Esophagus (tissue), 2 donors: ENCODE data around the gene H2AZ1. TPM values are rescaled to one million over a fixed set of nuclear protein-coding genes. Genes with fewer than 3 reads are reported as not detected.

Source experiments
- H3K27ac ChIP-seq, 2 donors: one replicate each; pipeline ENCODE4 v1.5.1; 2013; ENCODE audit warnings: low read depth in 2 of 2, mild to moderate bottlenecking in 2 of 2, inconsistent platforms in 1 of 2, low read length in 1 of 2, moderate library complexity in 1 of 2
- H3K27me3 ChIP-seq, 2 donors: one replicate each; pipeline ENCODE4 v1.6.1; 2013; ENCODE audit warnings: low read length in 2 of 2, control low read depth in 1 of 2, mild to moderate bottlenecking in 1 of 2; ENCODE audit not compliant: insufficient read depth in 2 of 2, control insufficient read depth in 1 of 2
- H3K36me3 ChIP-seq, 2 donors: one replicate each; pipeline ENCODE4 v1.6.1; 2013; ENCODE audit warnings: low read length in 1 of 2; ENCODE audit not compliant: control insufficient read depth in 2 of 2, insufficient read depth in 2 of 2
- H3K4me1 ChIP-seq, 2 donors: one replicate each; pipeline ENCODE4 v1.6.1; 2013; ENCODE audit warnings: low read length in 1 of 2; ENCODE audit not compliant: control insufficient read depth in 2 of 2, insufficient read depth in 2 of 2
- H3K4me3 ChIP-seq, 2 donors: one replicate each; pipeline ENCODE4 v1.5.1; 2013; ENCODE audit warnings: low read length in 2 of 2, mild to moderate bottlenecking in 2 of 2, low read depth in 1 of 2, moderate library complexity in 1 of 2
- H3K9me3 ChIP-seq, 2 donors: one replicate each; pipeline ENCODE4 v1.6.1; 2013; ENCODE audit warnings: mild to moderate bottlenecking in 2 of 2, low read depth in 1 of 2, low read length in 1 of 2, moderate library complexity in 1 of 2; ENCODE audit not compliant: control insufficient read depth in 2 of 2, insufficient read depth in 1 of 2
- WGBS, 2 donors: extraction: QIAGEN DNeasy Blood & Tissue Kit; methylation state at CpG; one replicate each; pipeline ENCODE4 v1.1.7; 2013; 5-methylcytosine and 5-hydroxymethylcytosine counted together
- polyA plus RNA-seq, 2 donors: library from polyadenylated mRNA; stranded (reverse); fragments of 200-250 nt; gene quantifications; one replicate each; pipeline ENCODE4 v1.2.3, GENCODE V29; 2013
- donor health status: healthy with polysubstance abuse.
- donor health status: Bipolar disorder and iron deficiency.

H2AZ1 gene
- polyA plus RNA-seq, result 100 to 1,000 TPM in 1 of 2 donors, 10 to 100 TPM in 1; 83.5 to 345 TPM

- Histone ChIP-seq H3K9me3 (no peaks in the 10 kb centered on the region), H3K36me3 (no peaks in the 10 kb centered on the region), H3K27ac (peak within 1 kb of the TSS; percentile 90 to 98), H3K4me3 (peak within 1 kb of the TSS; percentile 86 to 97), H3K4me1 (no peaks in the 10 kb centered on the region), H3K27me3 (no peaks in the 10 kb centered on the region)
- WGBS, 2 donors, result 0 to 1% methylated on average over 61 to 76 of the region's 76 CpGs
Observed at GRCh38 chr4:99949999-99950912, at the start of gene H2AZ1. TSS of gene H2AZ1 (minus strand) at chr4:99950275. CDS start at chr4:99950170, 105 bp downstream.

- Histone ChIP-seq H3K4me1 (no peaks in the 10 kb centered on the region), H3K36me3 (no peaks in the 10 kb centered on the region), H3K27me3 (no peaks in the 10 kb centered on the region), H3K4me3 (no peak overlapping the region), H3K9me3 (no peaks in the 10 kb centered on the region), H3K27ac (no peak overlapping the region)
- WGBS, 2 donors, result 54 to 57% methylated on average over 2 of the region's 2 CpGs
Observed at GRCh38 chr4:99998062-99998867, 48.2 kb upstream of the H2AZ1 start.

DNA sequence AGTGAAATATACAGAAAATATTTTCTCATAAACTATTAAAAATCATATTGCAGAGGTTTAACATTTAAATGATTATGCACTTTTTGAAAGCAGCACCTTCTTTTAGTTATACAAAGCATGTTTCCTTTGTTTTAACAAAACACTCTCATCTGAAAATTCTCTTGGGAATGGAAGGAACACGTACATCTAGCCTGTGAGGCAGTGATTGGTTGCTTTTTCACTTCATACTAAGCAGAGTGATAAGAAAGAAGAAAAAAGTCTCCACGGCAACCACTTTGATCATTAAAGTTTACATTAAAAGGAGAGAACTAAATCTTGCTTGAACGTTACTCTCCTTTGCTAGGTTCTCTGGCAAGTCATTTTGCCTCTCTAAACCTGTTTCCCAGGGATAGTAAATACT, 41.7 kb upstream of the H2AZ1 start:
- Histone ChIP-seq H3K36me3 (no peaks in the 10 kb centered on the region), H3K27ac (no peak overlapping the region), H3K9me3 (no peaks in the 10 kb centered on the region), H3K4me3 (no peak overlapping the region), H3K27me3 (no peaks in the 10 kb centered on the region), H3K4me1 (no peaks in the 10 kb centered on the region)
- WGBS, 2 donors, result 52 to 56% methylated on average over 3 of the region's 3 CpGs

DNA sequence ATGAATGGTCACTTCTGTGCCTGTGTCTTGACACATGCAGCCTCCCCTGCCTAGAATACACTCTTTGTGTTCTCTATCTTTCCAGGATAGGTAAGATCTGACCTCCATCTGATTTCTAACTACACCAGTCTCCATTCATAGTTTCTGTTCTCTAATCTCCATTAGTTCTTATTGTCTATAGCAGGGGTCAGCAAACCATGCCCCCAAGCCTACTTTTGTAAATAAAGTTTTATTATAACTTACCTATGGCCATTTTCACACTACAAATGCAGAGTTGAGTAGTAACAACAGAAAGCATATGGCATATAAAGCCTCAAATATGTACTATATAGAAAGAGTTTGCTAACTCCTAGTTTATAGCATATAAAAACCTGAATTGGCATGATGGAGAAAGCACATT, 37.6 kb upstream of the H2AZ1 start:
- H3K4me1 ChIP-seq, result no peaks in the 10 kb centered on the region
- H3K4me3 ChIP-seq, result no peak overlapping the region
- H3K27ac ChIP-seq, result no peak overlapping the region
- no peaks in the 10 kb centered on the region for H3K36me3 ChIP-seq
- no peaks in the 10 kb centered on the region for H3K27me3 ChIP-seq
- no peaks in the 10 kb centered on the region for H3K9me3 ChIP-seq

- Histone ChIP-seq H3K27me3 (no peaks in the 10 kb centered on the region), H3K4me3 (no peak overlapping the region), H3K9me3 (no peaks in the 10 kb centered on the region), H3K27ac (no peak overlapping the region), H3K36me3 (no peaks in the 10 kb centered on the region), H3K4me1 (no peaks in the 10 kb centered on the region)
- 80 to 89% methylated on average over 4 of the region's 4 CpGs for WGBS, 2 donors
Observed at GRCh38 chr4:99986792-99987191, 36.7 kb upstream of the H2AZ1 start.

- Histone ChIP-seq H3K4me3 (no peak overlapping the region), H3K27me3 (no peaks in the 10 kb centered on the region), H3K9me3 (no peaks in the 10 kb centered on the region), H3K36me3 (no peaks in the 10 kb centered on the region), H3K4me1 (no peaks in the 10 kb centered on the region), H3K27ac (no peak overlapping the region)
- 73 to 76% methylated on average over 4 of the region's 4 CpGs for WGBS, 2 donors
Observed at GRCh38 chr4:99983289-99983943, 33.3 kb upstream of the H2AZ1 start.

DNA sequence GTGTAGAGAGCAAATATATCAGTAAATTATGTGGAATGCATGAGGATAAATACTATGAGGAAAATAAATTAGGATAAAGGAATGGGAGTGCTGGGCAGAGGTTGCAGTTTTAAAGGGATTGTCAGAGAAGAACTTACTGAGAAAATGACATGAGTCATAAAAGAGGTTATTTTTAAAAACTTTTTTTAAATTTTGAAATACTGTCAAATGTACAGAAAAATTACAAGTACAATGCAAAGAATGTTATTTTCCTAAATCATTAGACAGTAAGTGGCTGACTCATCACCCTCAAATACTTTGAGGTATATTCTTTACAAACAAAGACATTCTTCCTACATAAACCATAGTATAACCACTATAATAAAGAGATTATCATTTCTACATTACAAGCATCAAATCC, 29.8 kb upstream of the H2AZ1 start:
- no peak overlapping the region for H3K4me3 ChIP-seq
- no peak overlapping the region for H3K27ac ChIP-seq
- no peaks in the 10 kb centered on the region for H3K4me1 ChIP-seq
- no peaks in the 10 kb centered on the region for H3K9me3 ChIP-seq
- H3K36me3 ChIP-seq, result no peaks in the 10 kb centered on the region
- no peaks in the 10 kb centered on the region for H3K27me3 ChIP-seq

GRCh38 chr4:99971453-99972111, 21.5 kb upstream of the H2AZ1 start:
- Histone ChIP-seq H3K4me3 (no peak overlapping the region), H3K4me1 (no peaks in the 10 kb centered on the region), H3K9me3 (peaks cover 0 to 7% of the 10 kb centered on the region in 2 donors), H3K36me3 (no peaks in the 10 kb centered on the region), H3K27ac (no peak overlapping the region), H3K27me3 (no peaks in the 10 kb centered on the region)
- WGBS, 2 donors, result 93 to 97% methylated on average over 12 of the region's 12 CpGs

DNA sequence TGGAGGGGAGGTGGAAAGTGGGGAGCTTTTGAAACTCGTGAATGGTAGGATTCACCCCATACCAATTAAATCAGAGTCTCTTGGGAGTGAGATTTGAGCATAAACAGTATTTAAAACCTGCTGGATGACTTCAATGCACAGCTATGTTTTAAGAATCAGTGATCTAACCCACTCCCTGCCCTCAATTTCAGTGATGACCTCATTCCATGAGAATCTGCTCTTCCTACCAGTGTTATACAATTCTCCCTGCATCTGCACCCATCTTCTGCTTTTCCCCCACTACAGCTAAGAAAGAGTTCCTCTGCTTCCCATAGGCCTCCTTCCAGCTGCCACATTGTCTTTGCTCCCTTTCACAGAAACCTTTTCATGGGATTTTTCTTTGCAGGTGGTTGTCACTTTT, 18.3 kb upstream of the H2AZ1 start:
- Histone ChIP-seq H3K4me3 (no peak overlapping the region), H3K4me1 (no peaks in the 10 kb centered on the region)

More for the DNA sequence above, 18.3 kb upstream of the H2AZ1 start:
- no peaks in the 10 kb centered on the region for H3K36me3 ChIP-seq
- 59 to 68% methylated on average over 1 of the region's 1 CpG for WGBS, 2 donors
- H3K27ac ChIP-seq, result no peak overlapping the region
- H3K27me3 ChIP-seq, result no peaks in the 10 kb centered on the region
- H3K9me3 ChIP-seq, result peaks cover 0 to 7% of the 10 kb centered on the region in 2 donors
